Activated CD8-positive, alpha-beta memory T cell treated with anti-CD3 and anti-CD28 coated beads for 1 hour (primary cell): ENCODE results near the gene FOXO3.

Experiments
- DNase-seq, 2 donors: peaks; one replicate each; pipeline ENCODE4 v3.0.0-alpha.2; 2020; ENCODE audit warnings: low read depth in 1 of 2; ENCODE audit errors: extremely low read depth in 1 of 2

FOXO3 gene

DNA sequence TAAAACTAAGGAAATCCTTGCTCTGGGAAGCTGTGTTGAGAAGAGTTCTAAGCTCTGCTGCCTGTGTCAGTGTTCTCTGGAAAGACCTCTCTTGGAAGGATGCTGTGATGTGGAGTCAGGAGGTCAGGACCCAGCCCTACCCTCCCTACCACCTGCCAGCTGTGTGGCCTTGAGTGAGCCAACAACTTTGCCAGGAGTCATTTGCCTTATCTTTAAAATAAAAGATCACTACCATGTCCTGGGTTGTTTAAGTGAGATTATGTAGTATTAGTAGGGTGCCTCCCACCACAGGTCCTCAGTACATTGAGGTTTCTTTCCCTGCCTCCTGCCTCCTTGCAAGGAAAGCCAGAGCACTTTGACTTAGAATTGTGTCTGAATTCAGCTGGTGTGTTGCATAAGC, 64.9 kb downstream of the FOXO3 start:
- DNase-seq, result no peak

DNA sequence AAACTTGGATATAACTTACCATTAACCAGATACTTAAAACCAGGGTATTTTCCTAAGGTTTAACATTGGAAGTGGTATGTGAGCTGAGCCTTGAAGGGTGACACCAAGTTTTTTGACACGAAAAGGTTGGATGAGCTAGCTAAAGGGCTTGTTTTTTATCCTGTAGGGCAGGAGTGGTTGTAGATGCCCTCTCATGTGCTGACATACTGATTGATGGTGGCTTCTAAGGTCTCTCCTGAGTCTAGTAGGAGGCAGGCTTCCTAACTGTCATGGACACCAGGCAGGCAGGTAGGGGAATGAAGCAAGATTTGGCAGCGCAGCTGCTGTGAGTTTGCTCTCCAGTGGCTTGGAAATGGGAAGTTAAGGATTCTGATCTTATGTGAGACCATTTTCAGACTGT, 66.1 kb downstream of the FOXO3 start:
- no peak for DNase-seq

DNA sequence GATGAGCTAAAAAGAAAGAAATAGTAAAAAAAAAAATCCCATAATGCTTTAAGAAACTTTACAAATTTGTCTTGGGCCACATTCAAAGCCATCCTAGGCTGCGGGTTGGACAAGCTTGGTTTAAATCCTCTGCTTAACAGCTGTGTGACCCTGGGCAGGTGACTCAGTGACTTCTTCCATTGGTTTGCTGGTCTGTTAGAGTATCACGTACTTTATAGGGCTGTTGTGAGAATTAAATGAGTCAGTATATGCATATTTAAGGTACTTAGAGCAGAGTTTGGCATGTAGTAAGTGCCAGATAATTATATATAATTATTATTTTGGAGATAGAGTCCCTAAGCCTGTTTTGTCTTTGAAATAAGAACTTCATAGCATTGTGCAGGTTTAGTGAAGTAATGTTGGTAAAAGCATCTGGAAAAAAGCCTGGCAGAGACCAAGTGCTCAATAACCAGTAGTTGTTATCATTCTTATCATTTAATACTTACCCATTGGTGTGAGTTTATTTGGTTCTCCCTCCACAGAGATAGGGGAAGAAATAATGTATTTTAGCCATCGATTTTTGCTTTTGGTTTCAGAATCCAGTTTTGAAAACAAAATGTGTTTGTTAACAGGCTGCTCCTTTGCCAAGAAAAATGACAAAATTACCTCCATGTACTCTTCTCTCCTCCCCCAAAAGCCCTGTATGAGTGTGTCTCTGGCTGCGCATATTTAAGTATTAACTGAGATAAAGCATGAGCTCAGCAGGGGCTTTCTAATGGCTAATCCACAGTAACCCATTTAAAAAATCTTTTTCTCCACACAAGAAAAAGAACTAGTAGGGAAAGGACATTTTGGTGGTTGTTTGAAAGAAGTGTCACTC, 67.2 kb downstream of the FOXO3 start:
- DNase-seq, result no peak

DNA sequence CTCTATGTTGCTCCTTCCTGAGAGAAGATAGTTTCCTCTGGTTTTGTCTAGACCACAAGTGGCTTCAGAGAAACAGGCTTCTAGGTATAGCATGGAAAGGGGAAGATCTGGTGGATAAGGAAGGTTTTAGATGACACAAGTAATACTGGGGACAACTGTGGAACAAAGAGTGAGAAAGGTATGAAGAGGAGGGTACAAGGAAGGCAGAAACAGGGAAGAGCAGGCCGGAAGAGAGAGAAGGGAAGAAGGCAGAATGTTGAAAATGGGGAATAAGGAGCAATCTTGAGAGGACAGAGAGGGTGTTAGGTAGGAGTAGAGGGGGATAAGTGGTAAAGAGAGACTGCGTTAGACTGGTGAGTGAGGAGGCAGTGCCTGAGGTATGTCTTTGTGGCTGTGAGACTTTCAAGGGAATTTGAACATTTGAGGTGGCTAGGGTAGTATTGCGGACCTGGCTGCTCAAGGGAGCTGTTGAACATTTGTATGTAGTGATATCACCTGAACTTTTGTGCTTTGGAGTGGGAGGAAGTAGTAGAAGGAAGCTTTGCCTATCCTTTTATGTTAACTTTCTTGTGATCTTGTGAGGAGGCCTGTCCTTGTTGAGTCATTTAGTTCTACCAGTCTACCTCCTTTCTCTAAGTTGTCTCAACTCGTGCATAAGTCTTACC, 69.5 kb downstream of the FOXO3 start:
- DNase-seq, result no peak

DNA sequence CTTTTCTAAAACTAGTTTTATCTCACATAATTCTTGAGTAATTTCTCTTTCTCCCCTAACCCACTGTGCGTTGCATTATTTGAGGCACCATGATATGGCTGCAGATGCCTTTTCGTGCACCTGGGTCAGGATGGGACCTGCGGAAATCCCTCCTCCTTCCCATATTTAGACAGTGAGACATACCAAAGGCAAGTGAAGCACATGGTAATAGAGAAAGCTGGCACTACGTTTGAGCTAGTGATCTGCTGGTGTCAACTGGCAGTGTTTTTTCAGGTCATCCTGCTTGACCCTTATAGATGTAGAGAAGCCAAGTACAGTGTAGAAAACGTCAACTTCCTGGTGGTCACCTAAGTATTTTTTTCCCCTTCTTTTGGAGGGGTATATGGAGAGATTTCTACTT, 71.7 kb downstream of the FOXO3 start:
- no peak for DNase-seq

DNA sequence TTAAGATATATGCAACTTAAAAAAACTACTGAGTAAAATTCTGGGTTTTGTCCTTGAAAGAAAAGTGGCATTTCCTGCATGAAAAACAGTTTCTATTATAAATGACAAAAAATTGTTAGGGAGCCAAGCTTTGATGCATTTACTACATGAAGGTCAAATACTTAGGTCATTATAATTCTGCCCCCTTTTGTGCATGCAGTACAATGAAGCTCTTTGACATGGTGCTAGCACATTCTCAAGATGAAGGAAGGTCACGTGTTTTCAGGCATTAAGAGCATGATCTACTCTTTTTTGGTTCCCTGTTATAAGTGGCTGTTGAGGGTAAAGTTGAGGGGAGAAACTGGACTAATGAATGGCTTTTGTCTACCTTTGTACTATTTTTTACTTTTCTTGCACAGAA, 72.7 kb downstream of the FOXO3 start:
- DNase-seq, result no peak

DNA sequence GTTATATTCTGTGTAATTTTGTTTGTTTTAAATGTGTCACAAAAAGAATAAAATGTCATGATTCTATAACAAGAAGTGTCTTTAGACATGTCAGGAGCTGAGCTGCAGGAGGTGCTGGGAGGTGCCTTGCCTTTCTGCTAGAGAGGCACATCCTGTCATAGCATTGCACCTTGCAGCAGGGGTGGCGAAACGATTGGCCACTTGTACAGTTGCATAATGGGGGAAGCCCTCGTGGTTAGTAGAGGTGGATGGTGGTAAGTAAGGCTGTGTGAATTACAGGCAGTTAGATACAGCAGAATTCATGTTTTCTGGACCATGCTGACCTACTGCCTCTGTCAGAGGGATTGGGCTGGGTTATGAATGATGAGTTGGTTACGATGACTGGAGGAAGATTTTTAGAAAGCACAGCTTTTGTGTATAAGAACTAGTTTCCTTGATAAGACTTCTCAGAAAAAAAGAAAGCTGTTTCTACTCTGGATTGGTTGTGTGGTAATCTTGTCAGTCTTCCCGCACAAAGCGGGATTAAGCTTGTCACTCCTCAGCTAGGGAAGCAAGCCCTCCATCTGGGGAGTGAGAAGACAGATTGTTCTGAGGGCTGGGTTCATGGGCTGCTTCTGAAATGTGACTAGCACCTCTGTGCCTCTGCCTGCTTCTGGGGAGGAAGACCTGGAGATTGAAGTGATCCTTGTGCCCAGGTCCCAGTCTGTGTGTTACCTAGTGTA, 74.9 kb downstream of the FOXO3 start:
- no peak for DNase-seq

DNA sequence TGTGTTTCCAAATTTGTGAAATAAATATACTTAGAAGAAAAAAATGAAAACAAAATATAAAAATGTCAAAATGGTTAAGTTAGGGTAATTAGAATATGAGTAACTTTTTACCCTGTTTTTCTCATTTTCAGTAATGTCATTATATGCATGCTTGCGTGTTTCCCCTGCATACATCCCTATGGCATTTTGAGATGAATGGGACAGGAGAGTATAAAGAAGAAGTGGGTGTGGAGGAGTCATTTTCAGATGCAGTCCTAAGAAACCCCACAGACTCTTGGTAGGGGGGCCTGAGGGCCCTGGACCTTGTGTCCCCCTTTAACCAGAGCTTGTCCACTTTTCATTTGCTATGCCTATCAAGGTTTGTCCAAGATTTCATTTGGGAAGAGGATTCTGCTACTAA, 77.2 kb downstream of the FOXO3 start:
- no peak for DNase-seq

DNA sequence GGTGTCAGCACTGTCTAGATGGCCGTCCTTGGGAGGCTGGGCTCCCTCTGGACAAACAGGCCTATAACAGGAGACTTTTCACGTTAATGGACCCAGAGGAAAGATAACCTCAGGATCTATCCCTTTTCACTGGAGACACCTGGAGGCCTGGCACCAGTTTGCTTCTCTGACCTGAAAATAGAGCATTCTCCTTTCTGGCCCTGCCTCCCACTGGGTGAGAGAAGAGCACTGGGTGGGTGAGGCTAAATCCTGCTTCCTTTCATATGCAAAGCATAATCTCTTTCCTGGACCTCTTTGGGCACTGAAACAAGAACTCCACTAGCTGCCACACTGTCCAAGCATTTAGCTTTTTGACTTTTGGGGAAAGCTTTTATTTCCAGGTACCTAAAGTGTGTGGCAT, 78.3 kb downstream of the FOXO3 start:
- no peak for DNase-seq

DNA sequence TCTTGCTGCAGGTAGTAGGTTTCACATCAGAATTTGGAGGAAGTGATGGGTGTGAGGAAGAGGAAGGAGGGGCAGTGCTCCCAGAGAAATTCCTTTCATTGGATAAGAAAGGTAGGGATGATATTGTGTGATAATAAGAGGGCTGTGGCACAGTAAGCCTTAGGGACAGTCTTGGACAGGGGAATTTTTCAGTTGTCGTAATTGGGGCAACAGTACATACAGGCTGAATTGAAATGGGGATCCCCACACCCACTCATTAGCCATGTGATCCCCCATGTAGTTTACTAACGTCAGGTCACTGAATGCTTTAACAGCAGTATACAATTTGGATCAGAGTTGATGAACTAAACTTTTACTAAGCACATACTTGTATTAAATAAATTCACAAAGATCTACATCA, 79.4 kb downstream of the FOXO3 start:
- DNase-seq, result no peak

DNA sequence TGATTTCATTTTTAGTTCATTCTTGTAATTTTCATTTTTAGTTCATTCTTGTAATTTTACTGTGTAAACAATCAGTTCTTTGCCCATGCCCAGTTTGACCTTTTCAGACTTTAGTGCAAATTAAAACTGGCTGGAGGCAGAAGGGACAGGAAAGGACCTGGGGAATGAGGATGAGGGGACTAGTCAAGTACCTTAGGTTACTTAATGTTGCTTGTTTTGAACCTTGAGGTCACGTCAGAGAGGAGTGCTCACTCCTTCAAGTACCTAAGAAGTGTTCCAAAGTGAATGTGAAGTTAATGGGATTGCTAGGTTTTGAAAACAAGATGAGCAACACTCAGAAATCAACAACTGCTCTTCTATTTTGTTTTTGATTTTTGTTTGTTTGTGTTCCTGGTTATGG, 82.5 kb downstream of the FOXO3 start:
- no peak for DNase-seq

DNA sequence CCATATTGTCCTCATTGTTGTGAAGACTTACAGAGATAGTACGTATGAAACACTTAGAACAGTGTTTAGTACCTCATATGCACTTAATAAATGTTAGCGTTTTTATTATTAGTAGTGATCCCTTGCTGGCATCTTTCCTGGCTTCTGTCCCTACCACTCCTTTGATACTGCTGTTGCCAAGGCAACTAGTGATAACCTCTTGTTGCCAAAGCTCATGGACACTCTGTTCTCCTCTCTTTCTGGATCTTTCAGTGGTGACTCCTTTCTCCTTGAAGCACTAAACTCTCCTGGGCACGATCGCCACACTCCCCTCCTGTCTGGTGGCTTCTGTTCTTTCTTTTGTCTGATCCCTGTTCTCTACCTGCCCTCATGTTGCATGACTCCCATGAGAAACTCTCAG, 83.5 kb downstream of the FOXO3 start:
- no peak for DNase-seq

DNA sequence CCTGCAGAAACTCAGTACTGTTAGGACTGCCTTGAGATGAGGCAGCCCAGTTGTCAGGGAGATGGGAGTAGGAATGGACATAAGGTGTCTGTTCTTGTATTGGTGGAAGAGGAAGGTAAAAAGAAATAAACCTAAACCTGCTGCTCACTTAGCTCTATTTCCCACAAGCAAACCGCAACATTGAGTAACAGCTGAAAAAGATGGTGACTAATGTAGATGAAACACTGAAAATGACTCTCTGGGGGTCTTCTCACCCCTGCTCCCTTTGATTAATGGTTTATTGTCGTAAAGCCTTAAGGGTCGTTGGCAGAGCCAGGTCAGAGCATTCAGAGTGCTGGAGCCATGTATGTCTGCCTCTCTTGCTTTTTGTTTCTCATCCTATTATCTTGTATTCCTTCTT, 87.5 kb downstream of the FOXO3 start:
- DNase-seq, result no peak

DNA sequence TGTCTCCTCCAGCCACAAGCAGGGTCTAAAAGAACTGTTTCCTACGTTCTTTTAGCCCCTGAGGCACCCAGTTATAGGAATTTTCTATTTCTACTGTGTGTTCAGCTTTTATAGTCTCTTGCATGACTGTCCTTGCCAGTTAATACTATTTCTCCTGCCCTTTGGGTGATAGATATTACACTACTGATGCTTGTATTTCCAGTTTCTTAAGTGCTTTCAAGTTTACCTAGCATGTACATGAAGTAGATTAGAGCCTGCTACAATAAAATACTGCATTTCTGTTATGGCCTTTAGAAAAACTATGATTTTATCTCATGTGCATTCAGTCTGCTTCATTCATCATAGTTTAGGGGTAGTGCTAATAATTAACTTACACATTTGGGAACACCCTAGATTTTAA, 89.6 kb downstream of the FOXO3 start:
- DNase-seq, result no peak

DNA sequence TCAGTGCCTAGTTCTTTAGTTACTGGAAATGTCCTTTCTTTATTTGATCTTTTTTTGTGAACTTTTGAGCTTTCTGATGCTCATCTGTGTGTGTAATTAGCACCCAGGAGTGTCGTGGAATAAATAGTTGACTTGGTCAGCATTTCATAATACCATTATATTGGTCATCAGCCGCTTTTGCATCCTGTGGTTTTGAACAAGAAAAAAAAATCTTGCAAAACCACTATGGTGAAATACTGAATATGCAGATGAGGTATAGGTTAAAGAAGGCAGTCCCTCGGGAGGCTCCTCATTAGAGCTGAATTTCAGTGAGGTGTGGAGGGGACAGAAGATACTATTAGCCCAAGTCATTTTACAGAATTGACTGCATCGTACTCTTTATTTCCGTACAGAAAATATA, 90.1 kb downstream of the FOXO3 start:
- no peak for DNase-seq

DNA sequence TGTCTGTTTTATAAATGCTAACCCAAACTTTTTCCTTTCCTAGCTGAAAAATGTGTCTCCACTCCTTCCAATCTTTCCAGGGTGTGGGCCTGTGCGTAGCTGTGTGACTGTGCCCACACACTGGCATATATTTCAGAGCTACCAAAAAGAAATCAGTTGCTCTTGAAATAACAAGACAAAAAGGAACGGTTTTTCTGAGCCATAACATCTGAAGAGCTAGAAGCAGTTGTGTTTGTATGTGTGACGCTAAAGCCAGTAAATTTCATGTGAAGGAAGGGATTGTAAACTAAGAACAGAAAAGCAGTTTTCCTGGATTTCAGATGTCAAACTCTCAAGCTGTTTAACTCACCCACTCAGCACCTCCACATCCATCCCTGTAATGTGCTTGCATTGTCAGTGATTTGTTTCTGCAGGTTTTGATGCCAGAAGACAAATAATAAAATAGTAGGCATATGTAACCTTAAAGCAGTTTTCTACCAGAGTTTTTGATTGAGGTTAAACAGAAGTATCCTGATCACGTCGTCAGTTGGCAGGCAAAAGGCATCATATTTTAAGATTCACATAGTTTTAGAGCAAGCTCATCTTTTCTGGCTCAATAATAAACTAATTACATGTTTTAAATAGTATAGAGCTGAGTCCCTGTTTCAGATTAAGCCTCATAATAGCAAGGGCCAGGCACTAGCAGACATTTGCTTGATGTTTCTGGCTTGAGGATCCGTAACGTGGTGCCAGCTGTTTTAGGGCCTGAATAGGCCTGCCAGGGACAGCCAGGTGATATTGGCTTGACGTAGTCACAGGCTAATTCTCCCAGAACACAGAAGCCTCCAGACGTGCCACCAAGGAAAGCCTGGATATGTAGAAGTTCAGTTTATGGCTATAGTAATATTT, 90.9 kb downstream of the FOXO3 start:
- DNase-seq, result no peak

DNA sequence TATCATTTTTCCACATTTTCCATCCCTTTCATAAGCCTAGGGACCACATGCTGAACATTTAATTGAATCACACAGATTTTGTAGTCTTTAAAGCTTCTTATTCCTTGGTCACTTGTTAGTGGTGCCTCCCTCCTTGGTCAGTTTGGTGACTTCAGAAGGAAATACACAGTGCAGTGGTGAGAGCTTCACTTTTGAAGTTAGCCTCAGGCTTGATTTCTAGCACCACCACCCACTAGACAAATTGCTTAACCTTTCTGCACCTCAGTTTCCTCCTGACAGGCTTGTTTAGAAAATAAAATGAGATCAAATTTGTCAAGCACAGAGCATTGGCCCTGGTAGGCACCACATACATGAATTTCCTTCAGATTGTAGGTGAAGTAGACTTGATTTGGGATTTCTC, 91.7 kb downstream of the FOXO3 start:
- no peak for DNase-seq

DNA sequence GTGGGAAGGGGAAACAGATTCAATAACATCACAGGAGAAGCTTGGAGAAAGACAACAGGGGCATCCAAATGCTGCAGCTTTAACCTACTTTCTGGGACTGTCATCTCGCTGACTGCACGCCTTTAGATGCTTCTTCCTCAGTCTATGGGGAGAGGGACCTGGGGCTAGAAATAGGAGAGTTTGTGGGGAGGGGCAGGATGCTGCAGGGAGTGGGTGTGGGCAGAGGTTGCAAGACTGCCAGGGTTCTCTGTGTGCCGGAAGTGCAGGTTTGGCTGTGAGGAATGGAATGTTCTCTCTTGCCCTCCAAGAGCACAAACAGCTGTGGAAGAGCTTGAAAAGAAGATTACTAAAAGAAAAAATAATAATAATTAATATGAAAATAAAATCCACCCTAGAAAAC, 93.2 kb downstream of the FOXO3 start:
- no peak for DNase-seq

DNA sequence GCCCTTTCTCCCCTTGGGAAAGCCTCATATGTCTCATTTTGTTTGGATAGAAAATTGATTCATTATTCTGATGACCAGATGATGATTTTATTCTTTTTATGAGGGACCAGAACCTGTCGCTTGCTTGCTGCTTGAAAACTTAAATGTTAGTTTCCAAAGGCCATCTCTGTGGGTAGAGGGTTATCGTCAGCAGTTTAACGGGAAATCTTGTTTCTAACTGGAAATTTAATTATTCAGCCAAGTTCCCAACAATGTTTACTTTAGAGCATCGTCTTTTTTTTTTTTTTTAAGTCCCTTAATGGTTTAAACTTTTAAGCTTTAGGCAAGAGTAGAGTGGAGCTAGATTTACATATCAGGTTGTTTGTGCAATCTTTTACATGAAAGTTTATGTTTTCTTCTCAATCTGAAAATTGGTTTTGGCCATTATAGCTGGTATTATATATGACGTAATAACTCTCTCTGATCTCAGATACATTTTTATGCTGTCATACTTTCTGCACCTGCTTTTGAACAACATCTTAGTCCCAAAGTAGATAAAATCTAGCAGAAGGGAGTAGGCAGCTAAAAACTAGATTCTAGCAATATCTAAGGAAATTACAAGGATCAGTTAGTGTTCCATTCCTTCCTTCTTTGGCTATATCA, 93.9 kb downstream of the FOXO3 start:
- no peak for DNase-seq

DNA sequence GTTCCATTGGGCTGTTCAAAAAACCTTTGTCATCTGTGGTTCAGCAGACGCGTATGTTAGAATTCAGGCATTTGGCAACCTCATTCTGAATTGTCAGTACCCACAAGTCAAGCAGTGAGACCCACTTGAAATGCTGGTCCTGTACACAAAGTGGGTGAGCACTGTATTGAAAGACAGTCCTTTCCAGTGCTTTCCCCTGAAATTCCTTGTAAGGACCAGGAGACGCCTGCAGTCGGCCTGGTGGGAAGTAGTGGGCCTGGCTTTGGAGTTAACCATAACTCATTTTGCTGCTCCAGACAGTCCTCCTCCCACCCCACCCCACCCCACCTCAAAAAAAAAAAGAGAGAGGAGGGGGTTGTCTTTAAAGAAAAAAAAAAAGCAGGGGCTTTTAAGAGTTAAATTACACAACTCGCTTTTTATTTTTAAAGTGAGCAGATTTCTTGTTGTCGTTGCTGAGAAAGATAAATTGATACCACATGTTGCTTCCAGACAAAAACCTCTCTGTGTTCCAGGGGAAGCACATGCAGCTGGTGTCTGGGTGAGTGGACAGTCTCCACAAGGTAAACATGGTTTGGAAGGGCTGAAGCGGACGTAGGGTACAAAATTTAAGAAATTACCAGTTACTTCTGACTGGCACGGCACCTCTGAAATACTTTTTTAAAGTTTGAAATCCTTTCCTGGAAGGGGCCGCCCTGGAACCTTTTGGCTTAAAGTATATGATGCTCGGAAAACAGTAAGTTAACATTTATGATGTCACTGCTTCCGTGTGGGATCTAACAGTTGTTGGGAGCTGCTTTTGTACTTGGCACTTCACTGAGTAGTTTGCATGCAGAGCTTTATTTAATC, 95.3 kb downstream of the FOXO3 start:
- DNase-seq, result no peak
